ENCODE results near the gene DDX24. TPM values are rescaled to one million over a fixed set of nuclear protein-coding genes. Genes with fewer than 3 reads are reported as not detected.

The DDX24 gene
- polyA plus RNA-seq, 3 donors = 51.2 to 68.0 (median 53.8) TPM

DNA sequence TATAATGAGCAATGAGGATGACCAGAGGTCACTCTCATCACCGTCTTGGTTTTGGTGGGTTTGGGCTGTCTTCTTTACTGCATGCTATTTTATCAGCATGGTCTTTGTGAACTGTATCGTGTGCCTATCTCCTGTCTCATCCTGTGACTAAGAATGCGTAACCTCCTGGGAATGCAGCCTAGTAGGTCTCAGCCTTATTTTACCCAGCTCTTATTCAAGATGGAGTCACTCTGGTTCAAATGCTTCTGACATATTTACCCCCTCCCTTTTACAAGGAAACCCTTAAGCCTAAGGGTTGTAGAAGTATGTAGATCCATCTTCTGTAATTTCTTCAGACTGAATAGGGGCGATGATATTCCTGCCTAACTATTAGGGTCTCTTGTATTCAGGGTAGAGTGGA is 8.5 kb upstream of the DDX24 start:
- H3K27me3 ChIP-seq (ENCODE audit: control insufficient read depth in 2 of 2, insufficient read depth in 2 of 2, low read length in 2 of 2) = no peaks in the 10 kb centered on the region
- H3K4me2 ChIP-seq (replicated peaks; ENCODE audit: extremely low read depth, low read length, poor library complexity, severe bottlenecking) = no peak overlapping the region
- peaks cover 0 to 2% (median 0%) of the 10 kb centered on the region in 7 donors for H3K9me3 Mint-ChIP-seq
- H3K9me3 ChIP-seq (replicated peaks in 1 of 2; ENCODE audit: control insufficient read depth in 1 of 2, insufficient read depth in 1 of 2, low read length in 2 of 2) = no peaks in the 10 kb centered on the region
- H3K4me3 ChIP-seq (replicated peaks in 1 of 3; ENCODE audit: low read depth in 2 of 3, low read length in 3 of 3) = no peak overlapping the region
- H2AFZ ChIP-seq (ENCODE audit: insufficient read depth, low read depth, low read length, poor library complexity, severe bottlenecking) = no peak overlapping the region
- TF ChIP-seq CTCF (IDR thresholded peaks at IDR 0.05) = no peak
- 100% methylated on average over 3 of the region's 4 CpGs for WGBS (ENCODE audit: insufficient coverage)
- intact Hi-C loops (cut with micrococcal nuclease) = no loop called here
- no peak overlapping the region for H3K27ac ChIP-seq (ENCODE audit: low read depth in 1 of 2, low read length in 2 of 2)
- H3K4me3 Mint-ChIP-seq = no peak overlapping the region
- no peaks in the 10 kb centered on the region for H3K27me3 Mint-ChIP-seq (ENCODE audit: low read depth in 3 of 3)
- DNase-seq = no peak
- H3K79me2 ChIP-seq (ENCODE audit: insufficient read depth, low read length) = no peaks in the 10 kb centered on the region
- no peak overlapping the region for H3K9ac ChIP-seq (ENCODE audit: insufficient read depth, low read length, poor library complexity, severe bottlenecking)
- H3K4me1 ChIP-seq (ENCODE audit: control insufficient read depth in 1 of 2, insufficient read depth in 2 of 2, low read length in 2 of 2) = no peaks in the 10 kb centered on the region
- no peaks in the 10 kb centered on the region for H3K36me3 ChIP-seq (replicated peaks in 1 of 2; ENCODE audit: control insufficient read depth in 1 of 2, insufficient read depth in 2 of 2, low read length in 2 of 2)
- no peak overlapping the region for H3K27ac Mint-ChIP-seq
- no peaks in the 10 kb centered on the region for H3K4me1 Mint-ChIP-seq
- H4K20me1 ChIP-seq (ENCODE audit: insufficient read depth, low read length) = no peaks in the 10 kb centered on the region
- H3K36me3 Mint-ChIP-seq = no peaks in the 10 kb centered on the region

- H3K9me3 ChIP-seq (replicated peaks in 1 of 2; ENCODE audit: control insufficient read depth in 1 of 2, insufficient read depth in 1 of 2, low read length in 2 of 2) = no peaks in the 10 kb centered on the region
- Mint-ChIP-seq H3K4me1 (no peaks in the 10 kb centered on the region), H3K27me3 (ENCODE audit: low read depth in 3 of 3) (no peaks in the 10 kb centered on the region), H3K9me3 (peaks cover 0 to 2% (median 0%) of the 10 kb centered on the region in 7 donors), H3K4me3 (no peak overlapping the region), H3K36me3 (no peaks in the 10 kb centered on the region), H3K27ac (peak overlapping the region in 1 of 7 donors; percentile 30)
- no peaks in the 10 kb centered on the region for H4K20me1 ChIP-seq (ENCODE audit: insufficient read depth, low read length)
- no peaks in the 10 kb centered on the region for H3K4me1 ChIP-seq (ENCODE audit: control insufficient read depth in 1 of 2, insufficient read depth in 2 of 2, low read length in 2 of 2)
- H2AFZ ChIP-seq (ENCODE audit: insufficient read depth, low read depth, low read length, poor library complexity, severe bottlenecking) = no peak overlapping the region
- no peak for TF ChIP-seq CTCF (IDR thresholded peaks at IDR 0.05)
- H3K9ac ChIP-seq (ENCODE audit: insufficient read depth, low read length, poor library complexity, severe bottlenecking) = no peak overlapping the region
- H3K27me3 ChIP-seq (ENCODE audit: control insufficient read depth in 2 of 2, insufficient read depth in 2 of 2, low read length in 2 of 2) = no peaks in the 10 kb centered on the region
- WGBS (ENCODE audit: insufficient coverage) = no CpG with 5 or more reads among the region's 5 CpGs
- DNase-seq = no peak
- no peak overlapping the region for H3K27ac ChIP-seq (ENCODE audit: low read depth in 1 of 2, low read length in 2 of 2)
- intact Hi-C loops (cut with micrococcal nuclease) = no loop called here
- no peak overlapping the region for H3K4me2 ChIP-seq (replicated peaks; ENCODE audit: extremely low read depth, low read length, poor library complexity, severe bottlenecking)
- H3K79me2 ChIP-seq (ENCODE audit: insufficient read depth, low read length) = no peaks in the 10 kb centered on the region
- H3K36me3 ChIP-seq (replicated peaks in 1 of 2; ENCODE audit: control insufficient read depth in 1 of 2, insufficient read depth in 2 of 2, low read length in 2 of 2) = no peaks in the 10 kb centered on the region
- no peak overlapping the region for H3K4me3 ChIP-seq (replicated peaks in 1 of 3; ENCODE audit: low read depth in 2 of 3, low read length in 3 of 3)
Measured at GRCh38 chr14:94088516-94088915, 7.5 kb upstream of the DDX24 start.

Measured in CD14-positive monocyte (primary cell).